Muscle layer of duodenum (tissue), 2 donors: ENCODE data around the gene CARD18.
"Not testable (repeated sequence)": the region's sequence is repeated elsewhere in the genome, so short reads cannot be mapped to it uniquely, and the experiment has no call there.

ENCODE experiments used
- H3K27ac ChIP-seq: one replicate; pipeline ENCODE4 v1.7.0; 2013; ENCODE audit warnings: mild to moderate bottlenecking, low read length
- H3K27me3 ChIP-seq: one replicate; pipeline ENCODE4 v1.7.0; 2013; ENCODE audit warnings: low read depth, mild to moderate bottlenecking, control low read depth, low read length
- H3K36me3 ChIP-seq, 2 donors: one replicate each; pipeline ENCODE4 v1.7.0; 2013; ENCODE audit warnings: low read length in 2 of 2, control low read depth in 1 of 2, mild to moderate bottlenecking in 1 of 2; ENCODE audit not compliant: insufficient read depth in 2 of 2, control insufficient read depth in 1 of 2
- H3K4me1 ChIP-seq, 2 donors: one replicate each; pipeline ENCODE4 v1.7.0; 2013; ENCODE audit warnings: low read length in 2 of 2, mild to moderate bottlenecking in 2 of 2, control low read depth in 1 of 2, moderate library complexity in 1 of 2; ENCODE audit not compliant: insufficient read depth in 2 of 2, control insufficient read depth in 1 of 2
- H3K4me3 ChIP-seq, 2 donors: one replicate each; pipeline ENCODE4 v1.7.0; 2013; ENCODE audit warnings: low read length in 2 of 2, low read depth in 1 of 2, mild to moderate bottlenecking in 1 of 2
- H3K9me3 ChIP-seq, 2 donors: one replicate each; pipeline ENCODE4 v1.7.0; 2013; ENCODE audit warnings: low read length in 2 of 2, control low read depth in 1 of 2, mild to moderate bottlenecking in 1 of 2; ENCODE audit not compliant: control insufficient read depth in 1 of 2
- donor health status: healthy.

The CARD18 gene

GRCh38 chr11:105132716-105133511 is 6.7 kb downstream of the CARD18 start:
- Histone ChIP-seq H3K4me3 (no peak overlapping the region), H3K27me3 (no peaks in the 10 kb centered on the region), H3K9me3 (peaks cover 0 to 15% of the 10 kb centered on the region in 2 donors), H3K36me3 (no peaks in the 10 kb centered on the region), H3K27ac (no peak overlapping the region), H3K4me1 (no peaks in the 10 kb centered on the region)

- H3K9me3 ChIP-seq = peaks cover 0 to 15% of the 10 kb centered on the region in 2 donors
- no peaks in the 10 kb centered on the region for H3K4me1 ChIP-seq
- H3K27me3 ChIP-seq = no peaks in the 10 kb centered on the region
- H3K4me3 ChIP-seq = no peak overlapping the region
- H3K27ac ChIP-seq = no peak overlapping the region
- no peaks in the 10 kb centered on the region for H3K36me3 ChIP-seq
These were observed 9.3 kb downstream of the CARD18 start for GRCh38 chr11:105130189-105130813.

DNA sequence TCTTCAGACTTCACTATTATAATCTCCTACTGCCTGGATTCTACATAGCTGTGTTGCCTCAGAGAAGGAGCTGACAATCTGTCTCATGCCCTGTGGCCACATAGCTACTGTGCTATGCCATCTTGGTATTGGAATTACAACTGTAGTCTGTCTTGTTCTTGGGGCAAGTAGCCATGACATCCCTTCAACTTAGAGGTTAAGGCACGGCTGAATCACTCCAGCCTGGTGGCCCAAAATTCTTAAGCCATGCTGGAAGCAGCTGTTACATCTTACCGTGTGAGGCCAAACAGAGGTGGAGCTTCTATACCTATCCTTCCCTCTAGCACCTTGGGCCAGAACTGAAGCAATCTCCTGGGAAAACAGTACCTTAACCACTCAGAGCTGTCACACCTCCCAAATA is 14.8 kb downstream of the CARD18 start:
- H3K36me3 ChIP-seq = no peaks in the 10 kb centered on the region
- no peak overlapping the region for H3K27ac ChIP-seq
- H3K4me1 ChIP-seq = no peaks in the 10 kb centered on the region
- no peaks in the 10 kb centered on the region for H3K27me3 ChIP-seq
- no peak overlapping the region for H3K4me3 ChIP-seq
- H3K9me3 ChIP-seq = no peaks in the 10 kb centered on the region

- H3K27ac ChIP-seq = no peak overlapping the region
These were observed 28.2 kb downstream of the CARD18 start for GRCh38 chr11:105111145-105111944.

GRCh38 chr11:105110688-105111030 is 28.9 kb downstream of the CARD18 start:
- peaks cover 0 to 2% of the 10 kb centered on the region in 2 donors for H3K9me3 ChIP-seq
- H3K36me3 ChIP-seq = no peaks in the 10 kb centered on the region
- no peak overlapping the region for H3K4me3 ChIP-seq
- H3K27me3 ChIP-seq = no peaks in the 10 kb centered on the region
- no peaks in the 10 kb centered on the region for H3K4me1 ChIP-seq
- no peak overlapping the region for H3K27ac ChIP-seq

More at GRCh38 chr11:105111145-105111944, 28.2 kb downstream of the CARD18 start:
- Histone ChIP-seq H3K4me3 (no peak overlapping the region), H3K36me3 (no peaks in the 10 kb centered on the region), H3K9me3 (no peaks in the 10 kb centered on the region), H3K4me1 (no peaks in the 10 kb centered on the region), H3K27me3 (no peaks in the 10 kb centered on the region)

DNA sequence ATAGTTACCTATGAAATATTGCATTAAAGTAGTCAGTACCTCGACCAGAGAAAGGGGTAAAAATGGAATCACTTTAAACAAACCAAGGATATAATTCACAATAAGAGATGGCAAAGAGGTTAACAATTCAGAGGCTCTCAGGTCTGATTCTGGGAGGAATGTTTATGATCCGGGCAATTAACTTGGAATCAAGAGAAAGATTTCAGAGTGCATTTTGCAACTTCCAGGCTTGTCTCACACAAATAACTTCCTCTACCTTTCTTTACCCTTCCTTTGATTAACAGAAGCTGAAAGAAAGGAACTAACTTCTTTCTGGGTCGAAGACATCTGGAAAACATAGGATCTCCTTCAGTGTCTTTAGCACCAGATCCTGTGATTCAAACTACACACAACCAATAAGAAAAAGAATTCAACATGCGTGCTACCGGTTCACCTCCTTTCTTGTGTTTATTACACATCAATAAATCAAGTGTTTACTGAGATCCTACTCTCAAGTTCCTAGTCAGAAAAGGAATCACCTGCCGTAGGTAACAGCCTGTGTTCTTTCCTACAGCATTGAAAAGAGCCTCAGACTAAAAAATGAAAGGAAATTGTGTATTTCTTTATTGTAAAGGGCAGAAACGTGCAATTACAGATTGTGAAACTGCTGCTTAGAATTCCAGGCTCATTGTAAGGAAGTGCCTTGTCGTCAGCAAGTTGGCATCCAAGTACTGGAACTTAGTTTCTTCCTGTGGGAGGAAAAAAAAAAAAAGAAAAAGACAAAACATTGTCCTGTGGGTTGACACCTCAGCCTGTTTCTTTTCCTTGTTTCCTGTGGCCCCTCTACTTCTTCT is 29.5 kb downstream of the CARD18 start:
- Histone ChIP-seq H3K27ac (no peak overlapping the region), H3K36me3 (no peaks in the 10 kb centered on the region), H3K9me3 (peaks cover 0 to 2% of the 10 kb centered on the region in 2 donors), H3K4me1 (no peaks in the 10 kb centered on the region), H3K4me3 (peak overlapping the region in 1 of 2 donors; percentile 18), H3K27me3 (no peaks in the 10 kb centered on the region)

GRCh38 chr11:105109321-105109720 is 30.2 kb downstream of the CARD18 start:
- Histone ChIP-seq H3K9me3 (peaks cover 0 to 2% of the 10 kb centered on the region in 2 donors), H3K27me3 (no peaks in the 10 kb centered on the region), H3K4me1 (no peaks in the 10 kb centered on the region), H3K27ac (no peak overlapping the region), H3K36me3 (no peaks in the 10 kb centered on the region), H3K4me3 (no peak overlapping the region)

GRCh38 chr11:105108247-105108646 is 31.3 kb downstream of the CARD18 start:
- no peaks in the 10 kb centered on the region for H3K36me3 ChIP-seq
- peaks cover 0 to 2% of the 10 kb centered on the region in 2 donors for H3K9me3 ChIP-seq
- no peak overlapping the region for H3K27ac ChIP-seq
- H3K4me3 ChIP-seq = no peak overlapping the region
- no peaks in the 10 kb centered on the region for H3K27me3 ChIP-seq
- H3K4me1 ChIP-seq = no peaks in the 10 kb centered on the region

- H3K27ac ChIP-seq, H3K36me3 ChIP-seq, H3K9me3 ChIP-seq, H3K4me3 ChIP-seq, H3K4me1 ChIP-seq, H3K27me3 ChIP-seq: not testable (repeated sequence)
These were observed 32.2 kb downstream of the CARD18 start for GRCh38 chr11:105107226-105107825.

- Histone ChIP-seq H3K4me1 (no peaks in the 10 kb centered on the region), H3K27me3 (no peaks in the 10 kb centered on the region), H3K36me3 (no peaks in the 10 kb centered on the region), H3K27ac (no peak overlapping the region), H3K4me3 (no peak overlapping the region), H3K9me3 (peaks cover 0 to 2% of the 10 kb centered on the region in 2 donors)
These were observed 33.4 kb downstream of the CARD18 start for GRCh38 chr11:105106140-105106539.
